Measurements from ENCODE around the gene FLT4.

Gene FLT4

DNA sequence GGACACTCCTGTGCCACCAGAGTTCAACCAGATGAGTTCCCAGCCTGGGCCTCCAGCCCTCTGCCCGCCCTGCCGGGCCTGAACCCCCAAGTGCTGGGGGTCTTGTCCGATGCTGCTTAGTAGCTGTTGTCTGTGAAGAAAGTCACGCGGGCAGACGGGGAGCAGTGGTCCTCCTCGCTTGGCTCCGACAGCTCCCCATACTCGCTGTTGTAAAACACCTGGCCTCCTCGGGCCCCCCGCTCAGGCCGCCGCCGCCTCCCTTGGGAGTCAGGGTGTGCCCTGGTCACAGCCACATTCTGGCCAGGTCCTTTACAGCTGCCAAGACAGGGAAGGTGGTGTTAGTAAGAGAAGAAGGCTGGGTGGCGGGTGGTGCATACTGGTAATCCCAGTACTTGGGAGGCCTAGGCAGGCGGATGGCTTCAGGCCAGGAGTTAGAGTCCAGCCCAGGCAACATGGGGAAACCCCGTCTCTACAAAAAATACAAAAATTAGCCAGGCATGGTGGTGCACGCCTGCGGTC is 46.3 kb downstream of the FLT4 start:
- no peak for DNase-seq

DNA sequence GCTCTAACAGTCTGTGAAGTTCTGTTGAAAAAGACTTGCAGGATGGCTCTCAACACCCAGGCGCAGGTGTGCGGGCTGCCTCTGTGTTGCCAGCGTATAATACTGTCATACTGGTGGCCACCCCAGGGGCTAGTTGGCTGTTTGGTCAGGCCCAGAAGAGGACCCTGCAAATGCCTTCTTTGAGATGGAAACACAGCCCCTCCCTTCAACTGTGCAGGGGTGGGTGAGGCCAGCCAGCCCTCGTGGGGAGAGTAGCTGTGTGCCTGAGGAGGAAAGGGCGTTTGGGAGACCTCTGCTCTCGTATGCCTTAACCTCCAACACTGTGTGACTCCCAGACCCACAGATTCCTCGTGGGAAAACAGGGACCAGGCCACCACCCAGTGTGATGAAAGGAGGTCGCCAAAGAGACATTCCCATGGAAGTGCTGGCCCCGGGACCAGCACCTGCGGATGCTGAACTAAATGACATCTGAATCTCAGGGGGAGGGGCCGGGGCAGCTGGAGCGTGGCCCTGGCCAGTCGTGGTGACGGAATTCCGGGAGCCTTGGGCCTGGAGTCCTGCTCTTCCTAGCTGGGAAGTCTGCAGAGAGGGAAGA is 46.8 kb downstream of the FLT4 start:
- DNase-seq: no peak

DNA sequence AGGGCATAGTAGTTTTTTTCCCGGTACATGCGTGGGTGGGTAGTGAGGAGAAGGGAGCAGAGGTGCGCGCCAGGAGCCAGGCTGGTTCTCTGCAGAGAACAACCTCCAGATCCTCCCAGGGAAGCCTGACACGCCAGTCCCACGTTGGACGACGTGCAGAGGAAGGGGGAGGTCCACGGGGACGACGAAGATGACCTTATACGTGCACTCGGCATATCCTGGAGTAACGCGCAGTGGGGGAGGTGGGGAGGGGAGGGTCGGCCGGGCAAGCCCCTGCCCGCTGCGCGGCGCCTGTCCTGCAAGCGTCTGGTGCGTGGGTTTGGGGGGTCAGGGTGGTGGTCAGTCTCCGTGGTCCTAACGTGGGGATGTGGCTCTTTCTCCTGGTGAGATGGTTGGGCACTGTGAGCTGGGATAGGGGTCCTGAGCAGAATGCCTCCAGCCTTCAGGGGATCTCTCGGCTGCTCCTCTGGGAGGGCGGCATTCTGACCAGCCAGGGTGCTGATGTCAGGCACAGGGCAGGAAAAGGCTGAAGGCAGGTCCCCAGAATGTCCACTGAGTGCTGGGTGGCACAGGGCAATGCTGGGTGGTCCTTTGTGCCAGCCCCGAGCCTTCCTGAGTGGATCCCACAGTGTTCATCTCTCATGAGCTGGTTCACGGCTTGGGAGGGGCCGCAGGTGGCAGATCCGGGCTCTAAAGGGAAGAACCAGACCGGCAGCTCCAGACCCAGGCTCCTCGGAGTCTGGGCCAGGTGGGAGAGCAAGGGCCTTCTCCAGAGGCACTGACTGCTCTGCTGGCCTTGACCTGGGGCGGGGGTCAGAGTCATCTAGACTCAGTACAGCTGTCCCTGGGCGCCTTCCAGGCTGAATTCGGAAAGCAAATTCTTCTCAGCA is 47.6 kb downstream of the FLT4 start:
- no peak for DNase-seq

DNA sequence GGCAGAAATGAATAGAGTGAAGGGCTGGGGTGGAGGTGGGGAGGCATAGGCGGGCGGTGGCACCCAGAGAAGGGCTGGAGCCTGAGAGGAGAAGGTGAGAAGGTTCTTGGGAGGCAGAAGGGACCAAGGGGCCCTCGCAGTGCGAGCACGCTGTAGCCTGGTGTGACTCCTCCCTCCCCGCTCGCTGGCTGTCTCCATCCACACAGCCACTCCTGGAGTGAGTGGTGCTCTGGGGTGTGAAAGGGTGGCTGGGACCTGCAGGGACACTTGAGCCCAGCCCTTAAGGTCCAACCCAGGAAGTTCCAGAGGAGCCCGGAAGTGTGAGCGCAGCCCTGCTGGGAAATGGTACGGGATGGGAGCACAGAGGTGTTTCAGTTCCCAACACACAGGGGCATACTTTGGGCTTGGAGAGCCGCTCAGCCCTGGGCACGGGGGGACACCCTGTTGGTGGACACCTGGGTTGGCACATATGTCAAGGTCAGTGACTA is 48.8 kb downstream of the FLT4 start:
- DNase-seq: no peak

DNA sequence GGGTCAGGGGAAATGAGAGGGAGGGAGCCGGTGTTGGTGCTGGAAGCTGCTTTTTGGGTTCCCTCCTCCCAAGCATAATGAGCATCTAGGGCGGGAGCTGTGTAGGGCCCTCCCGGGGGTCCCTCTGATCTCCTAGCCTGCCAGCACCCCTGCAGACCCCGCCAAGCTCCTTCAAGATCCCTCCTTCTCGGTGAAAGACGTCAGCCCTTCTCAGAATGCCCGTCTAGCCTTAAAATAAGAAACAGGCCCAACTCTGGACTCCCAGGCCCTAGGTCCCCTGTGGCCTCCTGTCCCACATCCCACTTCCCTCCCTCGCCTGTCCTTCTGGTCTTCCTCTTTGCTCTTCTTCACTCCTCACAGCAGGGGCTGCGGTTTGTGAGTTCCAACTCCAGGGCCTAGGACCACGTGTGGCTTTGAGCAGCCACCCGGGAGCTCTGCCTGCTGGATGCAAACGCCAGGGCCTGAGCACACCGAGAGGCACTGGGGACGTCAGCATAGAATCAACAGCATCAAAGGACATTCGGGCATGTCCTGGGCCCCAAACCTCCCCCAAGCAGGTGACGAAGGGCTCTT is 49.3 kb downstream of the FLT4 start:
- no peak for DNase-seq

DNA sequence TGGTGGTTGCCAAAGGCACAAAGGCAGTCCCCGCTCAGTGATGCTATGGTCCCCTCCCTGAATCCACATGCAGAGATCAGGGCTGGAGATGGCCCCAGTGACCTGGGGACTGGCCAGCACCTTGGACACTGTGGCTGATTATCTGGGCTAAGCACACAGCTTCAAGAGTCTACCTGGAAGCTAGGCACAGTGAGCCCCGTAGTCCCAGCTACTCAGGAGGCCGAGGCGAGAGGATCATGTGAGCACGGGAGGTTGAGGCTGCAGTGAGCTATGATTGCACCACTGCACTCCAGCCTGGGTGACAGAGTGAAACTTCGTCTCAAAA is 49.8 kb downstream of the FLT4 start:
- DNase-seq: no peak

DNA sequence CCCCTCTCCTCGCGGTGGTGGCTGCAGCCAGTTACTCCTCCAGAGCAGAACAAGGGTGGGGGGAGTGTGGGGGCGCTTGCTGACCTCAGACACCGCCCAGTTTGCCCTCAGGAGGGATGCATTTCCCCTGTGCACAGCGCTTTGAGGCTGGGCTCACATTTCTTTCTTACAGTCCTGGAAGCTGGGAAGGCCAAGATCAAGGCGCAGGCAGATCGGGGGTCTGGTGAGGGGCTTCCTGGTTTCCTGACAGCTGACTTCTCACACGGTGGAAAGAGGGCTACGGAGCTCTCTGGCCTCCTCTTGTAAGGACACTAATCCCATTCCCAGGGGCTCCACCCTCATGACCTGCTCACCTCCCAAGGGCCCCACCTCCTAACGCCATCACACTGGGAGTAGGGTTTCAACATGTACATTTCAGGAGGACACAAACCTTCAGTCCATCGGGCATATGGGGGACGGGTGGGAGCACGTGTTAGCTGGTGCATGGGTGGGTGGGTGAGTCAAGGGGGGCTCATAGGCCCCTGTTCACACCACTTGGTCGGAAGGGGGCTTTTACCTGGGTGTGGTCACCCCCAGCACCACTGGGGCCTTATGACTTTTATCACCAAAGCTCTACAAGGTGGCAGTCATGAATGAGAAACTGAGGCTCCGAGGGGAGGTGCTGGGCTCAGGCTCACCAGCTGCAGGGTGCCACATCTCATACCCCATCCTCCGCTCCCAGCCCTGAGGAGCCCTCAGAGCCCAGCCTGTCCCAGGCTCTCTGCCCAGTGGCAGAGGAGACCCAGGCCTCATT is 50.4 kb downstream of the FLT4 start:
- DNase-seq: no peak

DNA sequence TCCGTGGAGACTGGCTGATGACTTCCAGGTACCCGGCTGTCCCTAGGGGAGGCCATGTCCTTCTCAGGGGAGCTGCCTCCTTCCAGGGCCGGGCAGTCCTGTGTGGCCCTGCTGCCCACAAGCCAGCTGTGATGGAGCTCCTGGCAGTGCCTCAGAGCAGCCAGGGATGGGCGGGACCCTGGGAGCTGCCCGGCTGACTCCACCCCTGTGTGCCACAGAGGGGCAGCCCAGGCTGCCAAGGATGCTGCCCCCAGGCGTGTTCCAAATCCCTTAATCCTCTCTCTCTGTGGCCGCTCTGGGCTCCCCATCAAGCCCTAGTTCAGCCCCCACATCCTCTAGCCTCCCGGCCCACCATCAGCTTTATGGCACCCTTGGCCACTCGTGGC is 51.1 kb downstream of the FLT4 start:
- no peak for DNase-seq

DNA sequence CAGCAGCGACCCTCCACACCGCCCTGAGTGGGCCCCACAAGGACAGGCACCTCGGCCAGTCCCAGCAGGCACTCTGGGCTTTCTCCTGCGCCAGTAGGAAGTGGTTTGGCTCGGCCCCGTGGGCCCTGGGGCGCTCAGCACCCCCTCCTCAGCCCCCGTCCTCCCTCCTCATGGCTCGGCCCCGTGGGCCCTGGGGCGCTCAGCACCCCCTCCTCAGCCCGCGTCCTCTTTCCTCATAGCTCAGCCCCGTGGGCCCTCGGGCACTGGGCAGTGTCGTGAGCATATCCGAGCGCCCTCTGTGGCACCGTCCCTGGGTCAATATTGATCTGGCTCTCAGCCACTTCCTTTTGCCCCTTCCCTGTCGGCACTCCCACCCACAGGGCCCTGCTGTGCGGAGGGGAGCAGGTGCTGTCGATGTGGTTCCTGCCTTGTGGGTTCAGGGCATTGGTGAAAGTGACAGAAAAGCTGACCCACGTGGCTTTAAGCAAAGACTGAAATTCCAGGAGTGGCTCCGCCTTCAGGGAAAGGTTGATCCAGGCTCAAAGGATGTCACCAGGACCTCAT is 52.6 kb downstream of the FLT4 start:
- DNase-seq: no peak

DNA sequence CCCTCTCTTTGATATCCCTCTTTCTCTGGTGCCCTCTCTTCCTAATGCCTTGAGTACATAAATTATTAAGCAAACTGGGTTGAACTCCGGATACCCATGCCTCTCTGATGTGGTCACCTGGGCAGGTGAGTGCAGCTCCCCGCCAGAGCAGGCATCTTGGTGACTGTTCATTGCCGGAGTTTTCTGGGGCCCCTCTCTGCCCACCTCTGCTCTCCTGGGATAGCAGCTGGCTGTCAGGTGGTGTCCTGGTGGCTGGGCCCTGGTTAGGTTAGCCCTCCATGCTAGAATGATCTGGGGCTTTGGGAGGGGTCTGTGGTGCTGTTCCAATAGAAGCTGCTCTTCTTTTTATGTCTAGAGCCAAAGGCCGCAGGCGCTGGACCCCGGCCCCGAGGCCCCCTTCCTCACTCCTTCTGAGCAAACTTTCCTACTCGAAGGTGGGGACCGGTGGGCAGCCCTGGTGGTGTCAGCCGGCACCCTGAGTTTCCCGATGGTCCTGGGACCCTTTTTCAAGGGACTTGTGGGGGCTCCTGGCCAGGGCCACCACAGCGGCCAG is 53.2 kb downstream of the FLT4 start:
- no peak for DNase-seq

DNA sequence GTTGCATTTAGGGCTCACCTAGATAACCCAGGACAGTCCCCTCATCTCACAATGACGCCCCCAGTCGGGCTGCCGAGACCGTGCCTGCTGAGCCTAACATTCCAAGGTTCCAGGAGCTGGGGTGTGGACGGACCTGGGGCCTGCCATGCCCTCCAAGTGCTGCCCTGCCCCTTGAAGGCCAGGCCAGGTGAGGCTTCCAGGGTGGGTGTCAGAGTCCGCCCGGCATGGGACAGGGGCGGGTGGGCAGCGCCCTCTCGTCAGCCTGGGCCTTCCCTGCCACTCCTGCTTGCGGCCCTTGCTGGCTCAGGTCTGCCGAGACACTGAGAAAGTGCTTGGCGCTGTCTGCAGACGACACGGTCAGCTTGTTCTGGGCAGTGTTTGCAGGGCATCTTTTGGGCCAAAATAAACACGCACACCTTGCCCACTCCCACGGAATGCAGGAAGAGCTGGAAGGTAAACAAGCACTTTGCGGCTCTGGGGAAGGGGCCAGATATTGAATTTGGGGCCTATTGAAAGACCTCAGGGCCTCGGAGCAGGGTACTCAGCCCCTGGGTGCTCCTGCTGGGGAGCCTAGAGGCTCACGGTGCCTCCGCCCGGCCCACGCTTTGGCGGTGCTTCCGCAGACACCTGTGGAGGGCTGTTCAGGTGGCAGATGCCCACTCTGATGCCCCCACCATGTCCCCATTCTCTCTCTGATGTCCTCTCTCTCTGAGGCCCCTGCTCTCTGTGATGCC is 53.9 kb downstream of the FLT4 start:
- no peak for DNase-seq

DNA sequence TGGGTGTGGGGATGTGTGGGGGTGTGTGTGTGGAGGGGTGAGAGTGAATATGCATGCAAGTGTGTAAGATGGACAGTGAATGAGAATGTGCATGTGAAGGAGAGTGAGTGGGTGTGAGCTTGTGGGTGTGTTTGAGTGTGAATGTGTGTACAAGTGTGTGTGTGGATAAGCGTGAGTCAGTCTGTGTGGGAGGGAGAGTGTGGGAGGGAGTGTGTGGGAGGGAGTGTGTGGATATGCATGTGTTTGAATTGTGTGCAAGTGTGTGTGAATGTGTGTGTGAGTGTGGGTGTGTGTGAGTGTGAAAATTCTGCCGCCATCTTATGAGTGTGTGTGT is 54.4 kb downstream of the FLT4 start:
- DNase-seq: no peak

DNA sequence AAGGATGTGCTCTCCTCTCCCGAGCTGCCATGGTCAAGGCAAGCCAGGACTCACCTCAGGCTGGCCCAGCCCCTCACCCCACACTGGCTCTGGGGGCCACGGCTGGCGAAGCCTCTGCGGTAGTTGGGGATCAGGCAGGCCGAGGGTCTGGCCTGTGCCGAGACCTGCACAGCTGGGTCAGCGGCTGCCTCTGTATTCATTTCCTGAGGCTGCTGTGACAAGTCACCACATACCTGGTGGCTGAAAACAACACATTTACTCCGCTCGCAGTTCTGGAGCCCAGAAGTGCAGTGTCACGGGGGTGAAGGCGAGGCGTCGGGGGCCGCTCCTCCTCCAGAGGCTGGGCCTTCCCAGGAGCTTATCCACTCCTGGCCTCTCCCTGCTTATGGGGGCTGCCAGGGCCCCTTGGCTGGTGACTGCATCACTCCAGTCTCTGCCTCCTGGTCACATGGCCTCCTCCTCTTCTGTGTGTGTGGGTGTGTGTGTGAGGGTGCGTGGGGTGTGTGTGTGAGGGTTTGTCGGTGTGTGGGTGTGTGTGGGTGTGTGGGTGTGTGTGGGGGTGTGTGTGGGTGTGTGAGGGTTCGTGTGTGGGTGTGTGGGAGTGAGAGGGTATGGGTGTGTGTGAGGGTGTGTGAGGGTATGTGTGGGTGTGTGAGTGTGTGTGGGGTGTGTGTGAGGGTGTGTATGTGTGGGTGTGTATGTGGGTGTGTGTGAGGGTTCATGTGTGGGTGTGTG is 54.9 kb downstream of the FLT4 start:
- no peak for DNase-seq

DNA sequence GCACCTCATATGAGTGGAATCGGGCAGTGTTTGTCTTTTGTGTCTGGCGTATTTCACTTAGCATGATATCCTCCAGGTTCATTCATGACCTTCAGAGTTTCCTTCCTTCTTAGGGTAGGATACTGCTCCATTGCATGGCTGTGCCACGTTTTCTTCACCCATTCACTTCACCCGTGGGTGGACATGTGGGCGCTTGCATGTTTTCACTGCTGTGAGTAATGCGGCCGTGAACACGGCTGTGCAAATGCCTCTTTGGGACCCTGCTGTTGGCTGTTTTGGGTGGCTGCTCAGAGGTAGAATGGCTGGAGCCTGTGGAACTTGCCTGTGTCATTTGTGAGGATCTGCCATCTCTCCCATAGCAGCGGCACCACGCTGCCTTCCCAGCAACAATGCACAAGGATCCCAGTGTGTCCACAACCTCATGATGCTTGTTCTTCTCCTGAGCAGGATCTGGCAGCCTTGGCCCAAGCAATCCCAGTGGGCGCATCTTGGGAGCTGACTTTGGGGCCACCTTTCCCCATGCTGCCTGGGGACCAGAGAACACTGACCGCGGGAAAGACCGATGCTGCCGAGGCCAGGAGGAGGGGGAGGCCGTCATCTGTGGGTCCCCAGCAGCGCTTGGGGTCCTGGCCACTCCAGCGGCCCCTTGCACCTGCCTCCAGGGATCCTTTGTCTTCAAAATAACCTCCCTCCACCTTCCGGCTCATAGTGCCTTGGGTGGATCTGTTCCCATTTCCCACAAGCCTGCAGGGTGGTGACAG is 55.8 kb downstream of the FLT4 start:
- no peak for DNase-seq

DNA sequence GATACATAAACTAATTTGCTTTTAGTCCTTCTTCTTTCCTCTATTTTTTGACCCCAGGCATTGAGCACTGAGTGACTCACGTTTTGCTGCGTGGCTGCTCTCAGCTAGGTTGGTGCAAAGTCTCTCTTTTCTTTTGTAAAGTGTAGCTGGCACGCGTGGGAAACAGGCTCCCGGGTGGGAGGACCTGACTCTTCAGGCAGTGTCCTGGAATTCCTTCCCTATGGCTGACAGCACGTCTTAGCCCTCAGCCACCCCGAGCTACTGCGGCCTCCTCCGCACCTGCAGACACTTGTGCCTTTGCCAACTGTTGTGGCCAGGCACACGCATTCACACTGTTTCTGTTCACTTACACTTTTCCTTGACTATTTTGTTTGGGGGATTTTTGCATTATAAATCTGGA is 57.2 kb downstream of the FLT4 start:
- DNase-seq: no peak

DNA sequence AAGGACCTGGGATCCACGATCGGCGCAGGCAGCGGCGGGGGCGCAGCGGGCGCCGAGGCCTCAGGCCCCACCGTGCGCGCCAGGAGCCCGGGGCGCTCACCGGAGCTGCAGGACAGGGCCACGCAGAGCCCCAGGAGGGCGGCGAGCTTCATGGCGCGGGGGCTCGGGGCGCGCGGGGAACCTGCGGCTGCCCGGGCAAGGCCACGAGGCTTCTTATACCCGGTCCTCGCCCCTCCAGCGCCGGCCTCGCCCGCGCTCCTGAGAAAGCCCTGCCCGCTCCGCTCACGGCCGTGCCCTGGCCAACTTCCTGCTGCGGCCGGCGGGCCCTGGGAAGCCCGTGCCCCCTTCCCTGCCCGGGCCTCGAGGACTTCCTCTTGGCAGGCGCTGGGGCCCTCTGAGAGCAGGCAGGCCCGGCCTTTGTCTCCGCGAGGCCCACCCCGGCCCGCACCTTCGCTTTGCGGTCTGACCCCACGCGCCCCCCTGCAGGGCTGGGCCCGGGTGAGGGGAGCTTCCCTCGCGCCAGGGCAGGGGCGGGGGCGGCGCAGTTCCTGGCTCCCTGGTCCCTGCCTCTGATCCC is 58.0 kb downstream of the FLT4 start, which contains the start of gene SCGB3A1:
SCGB3A1 (minus strand) TSS at position 189 of the 577 bp plus-strand sequence; CDS start at position 152, 37 bp downstream.
- no peak for DNase-seq

DNA sequence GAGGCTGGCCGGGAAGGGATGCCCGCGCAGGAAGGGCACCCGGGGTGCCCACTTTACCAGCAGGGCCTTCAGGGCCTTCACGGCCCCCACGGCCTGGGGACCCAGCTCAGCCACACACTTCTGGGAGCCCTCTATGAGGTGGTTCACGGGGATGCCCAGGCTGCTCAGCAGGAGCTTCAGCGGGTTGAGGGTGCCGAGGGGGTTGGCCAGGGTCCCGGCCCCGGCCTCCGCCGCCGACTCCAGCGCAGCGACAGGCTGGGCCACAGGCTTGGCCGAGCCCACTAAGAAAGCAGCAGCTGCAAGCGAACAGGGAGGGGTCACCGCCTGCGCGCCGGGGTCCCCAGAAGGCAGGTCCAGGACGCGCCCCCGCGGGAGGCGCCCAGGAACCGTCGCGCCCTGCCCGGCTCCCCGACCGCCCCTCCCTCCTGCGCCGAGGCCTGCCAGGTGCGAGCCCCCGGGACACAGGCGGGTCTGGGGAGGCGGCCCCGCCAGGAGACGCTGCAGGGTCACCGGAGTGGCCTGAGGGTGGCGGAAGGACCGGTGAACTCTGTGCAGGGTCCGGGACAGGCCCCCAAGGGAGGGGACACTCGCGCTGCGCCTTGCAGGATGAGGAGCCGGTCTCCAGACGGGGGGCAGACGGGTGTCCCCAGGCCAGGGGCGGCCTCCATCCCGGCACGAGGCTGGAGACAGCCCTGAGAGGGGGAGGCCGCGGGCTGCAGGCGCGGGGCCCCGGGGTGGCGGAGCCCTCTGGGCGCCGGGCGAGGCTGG is 58.7 kb downstream of the FLT4 start:
- DNase-seq: no peak

DNA sequence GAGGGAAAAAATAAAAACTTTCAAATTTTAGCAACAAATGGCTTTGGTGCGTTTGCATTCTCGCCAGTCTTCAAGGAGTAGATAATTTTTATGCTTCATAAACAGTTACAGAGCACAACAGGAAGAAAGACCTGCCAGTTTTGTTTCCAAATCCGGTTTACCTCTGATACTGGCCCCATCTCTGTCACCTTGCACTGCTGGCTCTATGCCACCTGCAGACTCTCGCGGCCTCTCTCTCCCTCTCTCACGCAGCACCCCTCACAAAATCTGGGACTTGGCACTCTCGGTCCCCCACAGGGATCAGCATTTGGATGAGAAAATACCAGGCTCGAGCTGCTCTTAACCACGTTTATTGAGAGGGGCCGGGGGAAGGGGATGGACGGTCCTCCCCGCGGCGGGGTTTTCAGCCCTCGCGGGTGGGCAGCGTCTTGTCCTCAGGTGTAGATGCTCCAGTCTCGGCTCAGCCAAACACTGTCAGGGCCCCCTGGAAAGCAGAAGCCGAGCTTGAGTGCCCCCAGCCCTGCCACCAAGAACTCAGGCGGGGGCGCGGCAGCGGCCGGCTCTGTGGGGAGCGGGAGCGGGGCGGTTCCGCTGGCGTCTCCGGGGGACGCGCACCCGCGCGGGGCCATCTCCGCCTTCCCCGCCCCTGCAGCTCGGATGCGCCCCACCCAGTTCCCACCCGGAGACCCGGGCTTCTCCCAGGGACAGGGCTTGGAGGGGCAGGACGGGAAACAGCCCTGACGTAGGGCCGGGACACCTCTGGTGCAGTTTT is 59.4 kb downstream of the FLT4 start:
- DNase-seq: no peak

Data from NCI-H187 (cell line).